ENCODE results near the gene HRC.

The HRC gene

GRCh38 chr19:49111218-49111998 is 43.8 kb downstream of the HRC start:
- DNase-seq = no peak

DNA sequence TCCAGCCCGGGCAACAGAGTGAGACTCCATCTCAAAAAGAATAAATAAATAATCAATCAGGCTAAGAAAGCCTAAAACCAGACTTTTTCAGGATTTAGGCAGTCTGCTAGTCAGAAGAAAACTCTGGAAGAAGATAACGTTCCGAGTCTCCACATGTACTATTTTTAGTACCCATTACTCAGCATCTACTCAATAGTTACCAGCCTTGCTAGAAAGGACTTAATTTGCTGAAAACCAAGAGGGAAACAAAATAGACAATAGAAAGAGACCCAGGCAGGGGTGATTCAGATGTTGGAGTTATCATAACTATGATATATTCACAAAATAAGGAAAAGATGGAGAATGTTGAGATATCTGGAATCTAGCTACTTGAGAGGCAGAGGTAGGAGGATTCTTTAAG is 44.6 kb downstream of the HRC start:
- DNase-seq = no peak

DNA sequence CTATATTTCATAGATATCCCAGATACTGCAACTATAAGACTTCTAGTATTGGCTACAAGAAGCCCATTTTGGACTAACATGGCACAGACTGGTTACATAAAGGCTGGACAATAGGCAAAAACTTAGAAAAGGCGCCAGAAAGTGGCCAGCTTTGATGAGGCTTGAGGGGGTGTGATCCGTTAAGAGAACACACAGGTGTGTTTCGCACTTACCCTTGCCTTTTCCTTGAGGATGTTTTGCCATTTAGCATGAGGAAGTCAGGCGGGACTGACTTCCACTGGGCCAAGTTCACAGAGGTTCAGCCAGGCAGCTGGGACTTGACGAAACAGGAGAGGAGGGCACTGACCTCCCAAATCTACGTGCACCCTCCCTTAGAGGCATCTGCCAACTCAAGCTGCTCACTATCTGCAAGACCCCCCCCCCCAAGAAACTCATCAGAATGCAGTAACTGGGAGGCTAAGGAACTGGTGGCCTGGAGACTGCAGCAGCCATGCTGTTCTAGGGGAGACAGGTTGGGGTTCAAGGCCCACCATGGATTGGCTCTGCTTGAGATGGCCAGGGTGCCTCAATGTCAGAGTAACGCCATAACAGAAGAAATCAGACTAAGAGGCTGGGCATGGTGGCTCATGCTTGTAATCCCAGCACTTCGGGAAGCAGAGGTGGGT is 45.5 kb downstream of the HRC start:
- DNase-seq = no peak

DNA sequence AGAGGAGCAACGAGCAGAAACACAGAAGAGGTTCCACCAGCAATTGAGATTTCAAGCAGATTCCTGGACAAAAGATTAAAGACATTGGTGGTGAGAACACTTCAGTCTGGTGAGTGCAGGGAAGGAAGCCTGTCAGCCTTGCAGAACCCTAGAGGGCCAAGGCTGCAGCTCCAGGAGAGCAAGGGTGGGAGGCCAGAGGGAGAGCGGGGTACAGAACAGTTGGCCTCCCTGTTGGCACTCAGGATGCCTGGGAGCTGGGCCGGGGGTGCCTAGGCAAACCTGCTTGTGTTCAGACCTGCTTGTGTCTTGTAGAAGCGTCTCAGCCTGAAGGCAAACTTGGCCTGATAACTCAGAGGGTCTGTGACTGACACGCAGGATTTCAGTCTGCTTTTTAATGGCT is 46.1 kb downstream of the HRC start:
- DNase-seq = no peak

GRCh38 chr19:49107625-49108459 is 47.4 kb downstream of the HRC start:
- DNase-seq = no peak

DNA sequence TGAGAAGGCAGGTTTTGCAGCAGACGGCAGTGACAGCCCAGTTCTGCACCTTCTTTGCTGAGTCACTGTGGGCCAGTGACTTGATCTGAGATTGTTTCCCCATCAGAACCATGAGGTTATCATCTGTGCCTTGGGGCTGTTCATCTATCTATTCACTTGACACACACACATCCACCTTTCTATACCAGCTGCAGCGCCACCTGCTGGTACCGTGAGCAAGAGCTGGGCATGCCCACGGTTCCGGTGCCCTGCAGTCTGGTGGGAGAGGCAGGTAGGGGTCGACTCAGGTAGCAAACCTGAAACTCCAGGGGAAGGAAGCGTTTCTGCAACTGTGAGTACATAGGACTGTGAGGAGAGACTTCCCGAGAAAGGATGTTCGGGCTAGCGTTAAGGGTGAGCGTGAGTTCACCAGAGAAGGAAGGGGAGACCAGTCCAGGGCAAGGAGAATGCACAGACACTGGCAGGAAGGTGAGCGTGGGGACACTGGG is 48.5 kb downstream of the HRC start:
- peak; percentile 73 for DNase-seq

DNA sequence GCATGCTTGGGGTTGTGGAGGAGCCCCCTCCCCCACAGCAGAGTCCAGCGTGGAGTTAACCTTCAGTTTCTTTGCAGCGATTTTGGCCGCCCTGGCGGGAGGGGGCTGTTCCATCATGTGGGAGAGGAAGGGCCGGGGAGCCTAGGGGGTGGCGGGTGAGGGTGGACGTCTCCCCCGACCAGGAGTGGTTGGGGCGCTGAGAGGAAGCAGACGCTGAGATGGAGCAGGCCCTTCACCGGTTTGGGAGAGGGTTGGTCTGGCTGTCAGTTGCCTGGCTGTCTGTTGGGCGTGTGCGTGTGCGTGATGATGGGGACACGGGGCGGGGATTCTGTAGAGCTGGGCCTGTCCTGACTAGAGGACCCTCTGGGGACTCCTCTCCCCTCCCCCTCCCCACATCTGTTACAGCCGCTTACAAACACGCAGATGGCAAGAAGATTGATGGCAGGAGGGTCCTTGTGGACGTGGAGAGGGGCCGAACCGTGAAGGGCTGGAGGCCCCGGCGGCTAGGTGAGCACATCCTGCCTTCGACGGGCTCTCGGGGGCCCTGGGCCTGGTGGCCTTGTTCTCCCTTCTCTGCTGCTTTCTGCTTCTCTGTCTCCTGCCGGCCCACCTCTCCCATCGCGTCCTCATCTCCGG is 50.8 kb downstream of the HRC start:
- DNase-seq = no peak

GRCh38 chr19:49103331-49104085 is 51.7 kb downstream of the HRC start:
- DNase-seq = no peak

GRCh38 chr19:49102303-49102702 is 52.9 kb downstream of the HRC start:
- DNase-seq = no peak
